ENCODE results near the gene CBX3.
"Not testable (repeated sequence)": the region's sequence is repeated elsewhere in the genome, so short reads cannot be mapped to it uniquely, and the experiment has no call there.

CBX3 gene

DNA sequence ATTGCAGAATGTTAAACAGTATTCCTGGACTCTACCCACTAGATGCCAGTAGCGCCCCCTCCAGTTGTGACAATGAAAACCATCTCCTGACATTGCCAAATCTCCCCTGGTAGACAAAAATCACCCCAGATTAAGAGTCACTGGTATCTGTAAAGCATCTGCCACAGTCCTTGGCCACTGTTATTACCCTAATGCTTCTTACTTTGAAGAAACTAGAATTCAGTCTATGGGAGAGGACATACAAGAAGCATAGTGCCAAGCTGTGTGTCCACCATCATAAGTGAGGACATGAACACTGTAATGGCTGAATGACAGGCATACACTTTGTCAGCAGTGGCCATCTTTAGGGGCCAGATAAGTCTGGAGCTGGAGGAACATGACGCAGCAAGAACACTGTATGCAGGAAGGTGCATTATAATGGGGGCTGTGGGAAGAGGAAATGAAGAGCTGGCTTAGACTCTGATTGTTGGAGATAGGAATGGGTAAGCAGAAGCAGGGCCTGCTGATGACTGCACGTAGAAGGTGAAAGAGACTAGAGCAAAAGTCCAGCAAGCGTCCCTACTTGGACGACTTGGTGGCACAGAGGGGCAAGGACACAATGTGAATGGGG, 32.5 kb downstream of the CBX3 start:
- DNase-seq (ENCODE audit: insufficient read length, low spot score) (no peak), FAIRE-seq (no peak)
- TF ChIP-seq PAX5 (IDR thresholded peaks at IDR 0.05; ENCODE audit: insufficient read depth, low read length, severe bottlenecking) (no peak), TAF1 (IDR thresholded peaks at IDR 0.05; ENCODE audit: low read depth, low read length) (no peak), POLR2A (IDR thresholded peaks at IDR 0.05; ENCODE audit: low read depth, low read length) (no peak), POU2F2 (IDR thresholded peaks at IDR 0.05; ENCODE audit: low read depth, low read length) (no peak), SPI1 (IDR thresholded peaks at IDR 0.05; ENCODE audit: low read depth, low read length) (no peak), POLR2AphosphoS5 (IDR thresholded peaks at IDR 0.05; ENCODE audit: low read depth, low read length) (no peak)

GRCh38 chr7:26237035-26237807, 35.7 kb downstream of the CBX3 start:
- FAIRE-seq = no peak

DNA sequence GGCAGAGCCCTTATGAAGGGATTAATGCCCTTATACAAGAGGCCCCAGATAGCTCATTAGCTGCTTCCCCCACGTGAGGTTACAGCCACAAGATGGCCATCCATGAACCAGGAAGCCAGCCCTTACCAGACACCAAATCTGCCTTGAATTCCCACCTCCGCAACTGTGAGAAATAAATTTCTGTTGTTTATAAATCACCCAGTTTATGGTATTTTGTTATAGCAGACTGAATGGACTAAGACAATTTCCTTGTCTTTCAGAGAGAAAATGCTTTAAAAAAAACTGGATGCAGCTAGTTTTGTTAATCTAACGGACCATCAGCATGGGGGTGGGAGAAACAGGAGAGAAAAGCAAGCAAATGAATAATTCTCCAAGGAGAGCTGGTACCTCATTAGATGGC, 36.5 kb downstream of the CBX3 start:
- TF ChIP-seq PAX5 (IDR thresholded peaks at IDR 0.05; ENCODE audit: insufficient read depth, low read length, severe bottlenecking) = no peak
- TF ChIP-seq SPI1 (IDR thresholded peaks at IDR 0.05; ENCODE audit: low read depth, low read length) = no peak
- TF ChIP-seq TAF1 (IDR thresholded peaks at IDR 0.05; ENCODE audit: low read depth, low read length) = no peak
- TF ChIP-seq POLR2AphosphoS5 (IDR thresholded peaks at IDR 0.05; ENCODE audit: low read depth, low read length) = no peak
- no peak for DNase-seq (ENCODE audit: insufficient read length, low spot score)
- no peak for FAIRE-seq

More at GRCh38 chr7:26237035-26237807, 35.7 kb downstream of the CBX3 start:
- DNase-seq (ENCODE audit: insufficient read length, low spot score) = no peak
- TF ChIP-seq PAX5 (IDR thresholded peaks at IDR 0.05; ENCODE audit: insufficient read depth, low read length, severe bottlenecking) (no peak), POLR2AphosphoS5 (IDR thresholded peaks at IDR 0.05; ENCODE audit: low read depth, low read length) (no peak), POU2F2 (IDR thresholded peaks at IDR 0.05; ENCODE audit: low read depth, low read length) (no peak), POLR2A (IDR thresholded peaks at IDR 0.05; ENCODE audit: low read depth, low read length) (no peak), SPI1 (IDR thresholded peaks at IDR 0.05; ENCODE audit: low read depth, low read length) (no peak), TAF1 (IDR thresholded peaks at IDR 0.05; ENCODE audit: low read depth, low read length) (no peak)

DNA sequence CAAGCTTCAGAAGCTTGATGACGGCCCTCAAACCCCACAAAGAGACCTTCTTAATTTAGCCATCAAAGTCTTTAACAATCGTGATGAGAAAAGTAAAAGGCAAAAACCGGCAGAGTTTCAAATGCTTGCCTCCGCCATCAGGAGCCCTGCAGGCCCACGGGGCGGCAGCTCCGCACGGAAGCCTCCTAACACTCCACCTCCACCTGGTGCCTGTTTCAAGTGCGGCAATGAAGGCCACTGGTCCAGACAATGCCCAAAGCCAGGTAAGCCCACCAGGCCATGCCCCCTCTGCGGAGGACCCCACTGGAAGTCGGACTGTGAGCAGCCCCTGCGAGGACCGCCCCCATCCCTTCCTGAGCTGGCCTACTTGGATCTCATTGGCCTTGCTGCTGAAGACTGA, 43.6 kb downstream of the CBX3 start:
- FAIRE-seq (no peak), DNase-seq (ENCODE audit: insufficient read length, low spot score) (no peak)

DNA sequence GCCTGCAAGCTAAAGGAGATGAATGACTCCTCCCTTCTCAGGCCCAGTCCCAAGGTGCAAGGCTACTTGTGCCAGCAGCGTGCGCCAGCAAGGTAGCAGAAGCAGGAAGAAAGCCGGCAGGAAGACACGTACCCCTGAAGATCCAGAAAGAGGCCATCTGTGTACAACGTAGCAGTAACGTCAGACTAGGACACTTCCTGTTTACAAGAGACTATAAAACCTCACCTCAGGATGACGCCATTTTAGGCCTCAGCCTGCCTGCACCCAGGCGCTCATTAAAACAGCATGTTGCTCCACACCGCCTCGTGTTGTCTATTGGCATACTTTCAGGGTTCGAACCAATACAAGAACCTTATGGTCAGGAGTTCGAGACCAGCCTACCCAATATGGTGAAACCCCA, 48.7 kb downstream of the CBX3 start:
- DNase-seq (ENCODE audit: insufficient read length, low spot score) = no peak
- no peak for TF ChIP-seq POLR2A (IDR thresholded peaks at IDR 0.05; ENCODE audit: low read depth, low read length)
- TF ChIP-seq POU2F2 (IDR thresholded peaks at IDR 0.05; ENCODE audit: low read depth, low read length) = no peak
- TF ChIP-seq TAF1 (IDR thresholded peaks at IDR 0.05; ENCODE audit: low read depth, low read length) = no peak
- TF ChIP-seq POLR2AphosphoS5 (IDR thresholded peaks at IDR 0.05; ENCODE audit: low read depth, low read length) = no peak
- no peak for TF ChIP-seq PAX5 (IDR thresholded peaks at IDR 0.05; ENCODE audit: insufficient read depth, low read length, severe bottlenecking)
- no peak for TF ChIP-seq SPI1 (IDR thresholded peaks at IDR 0.05; ENCODE audit: low read depth, low read length)
- FAIRE-seq = no peak

More for the DNA sequence above, 43.6 kb downstream of the CBX3 start:
- TF ChIP-seq PAX5 (IDR thresholded peaks at IDR 0.05; ENCODE audit: insufficient read depth, low read length, severe bottlenecking) (no peak), POU2F2 (IDR thresholded peaks at IDR 0.05; ENCODE audit: low read depth, low read length) (no peak), POLR2A (IDR thresholded peaks at IDR 0.05; ENCODE audit: low read depth, low read length) (no peak), SPI1 (IDR thresholded peaks at IDR 0.05; ENCODE audit: low read depth, low read length) (no peak), POLR2AphosphoS5 (IDR thresholded peaks at IDR 0.05; ENCODE audit: low read depth, low read length) (no peak), TAF1 (IDR thresholded peaks at IDR 0.05; ENCODE audit: low read depth, low read length) (no peak)

DNA sequence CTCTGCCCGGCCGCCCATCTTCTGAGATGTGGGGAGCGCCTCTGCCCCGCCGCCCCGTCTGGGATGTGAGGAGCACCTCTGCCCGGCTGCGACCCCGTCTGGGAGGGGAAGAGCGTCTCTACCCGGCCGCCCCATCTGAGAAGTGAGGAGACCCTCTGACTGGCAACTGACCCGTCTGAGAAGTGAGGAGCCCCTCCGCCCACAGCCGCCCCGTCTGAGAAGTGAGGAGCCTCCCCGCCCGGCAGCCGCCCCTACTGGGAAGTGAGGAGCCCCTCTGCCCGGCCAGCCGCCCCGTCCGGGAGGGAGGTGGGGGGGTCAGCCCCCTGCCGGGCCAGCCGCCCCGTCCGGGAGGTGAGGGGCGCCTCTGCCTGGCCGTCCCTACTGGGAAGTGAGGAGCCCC, 60.3 kb downstream of the CBX3 start:
- not testable (repeated sequence) for FAIRE-seq; DNase-seq (ENCODE audit: insufficient read length, low spot score)
